HepG2 (cell line): Measurements from ENCODE around the gene FBXW8. TPM values are rescaled to one million over a fixed set of nuclear protein-coding genes. Genes with fewer than 3 reads are reported as not detected.

Experiments
- ATAC-seq: fragments of 200-7000 bp; cut with Tn5 transposase; 3 replicates; pipeline ENCODE4 v1.9.1; 2020; ENCODE audit warnings: mild to moderate bottlenecking, moderate library complexity
- BruUV-seq: library from RNA; stranded (reverse); fragments of 400-500 nt; replicated peaks from 2 replicates; lab custom pipeline; 2021; lab: Mats Ljungman, UMichigan
- CTCF ChIA-PET: fragments of 300-600 bp; formaldehyde crosslinking; extraction: SDS; loops from one replicate; lab custom pipeline; 2021; ENCODE audit warnings: low total read pairs, inconsistent platforms, low intra/inter-chr PET ratio; lab: Yijun Ruan, JAX
- POLR2A ChIA-PET: fragments of 350-600 bp; sonication (Branson Sonifier 250); formaldehyde crosslinking; loops from one replicate; lab custom pipeline; 2020; ENCODE audit warnings: antibody characterized with exemption, inconsistent platforms; lab: Yijun Ruan, JAX
- DNase-seq: peaks from one replicate; pipeline ENCODE4 v3.0.0-alpha.2; 2015; ENCODE audit warnings: low spot score
- FAIRE-seq: peaks from 3 replicates; lab custom pipeline; 2011; peaks lifted over from hg19 to GRCh38; lab: Jason Lieb, UNC
- H2AFZ ChIP-seq: one replicate; pipeline ENCODE4 v1.6.1; 2011; ENCODE audit warnings: low read length, inconsistent platforms
- H3K27ac ChIP-seq: fragments of 300-600 bp; 3 replicates; pipeline ENCODE4 v1.8.0; 2011; ENCODE audit warnings: mixed run types, mild to moderate bottlenecking, mixed read lengths, low read length, inconsistent platforms; ENCODE audit not compliant: insufficient read depth; ENCODE audit errors: extremely low read length
- H3K27me3 ChIP-seq, 2 experiments: fragments of 200-600 bp in 1 of 2; 2 replicates in 1 of 2; 3 replicates in 1 of 2; pipeline versions ENCODE4 v1.6.0 to v1.8.0; 2011; ENCODE audit warnings: low read length in 2 of 2, mild to moderate bottlenecking in 2 of 2, moderate library complexity in 2 of 2, inconsistent platforms in 1 of 2; ENCODE audit not compliant: insufficient read depth in 2 of 2, control insufficient read depth in 1 of 2
- H3K36me3 ChIP-seq, 2 experiments: fragments of 200-600 bp in 1 of 2; replicated peaks in 1 of 2; 2 replicates in 1 of 2; 3 replicates in 1 of 2; pipeline versions ENCODE4 v1.5.1 to v1.8.0; 2011; ENCODE audit warnings: low read length in 2 of 2, inconsistent platforms in 1 of 2; ENCODE audit not compliant: insufficient read depth in 2 of 2, control insufficient read depth in 1 of 2
- H3K4me1 ChIP-seq: 2 replicates; pipeline ENCODE4 v1.5.1; 2012; ENCODE audit warnings: low read length, inconsistent platforms; ENCODE audit not compliant: insufficient read depth
- H3K4me2 ChIP-seq: 2 replicates; pipeline ENCODE4 v1.6.0; 2011; ENCODE audit warnings: low read depth, low read length, inconsistent platforms
- H3K4me3 ChIP-seq, 3 experiments: fragments of 200-600 bp in 1 of 3; sonication (generic), shearing (Covaris generic) in 1 of 3; replicated peaks in 1 of 3; 2 replicates each; pipeline ENCODE4 v1.5.1; 2011 to 2016; ENCODE audit warnings: low read length in 3 of 3, inconsistent platforms in 2 of 3, low read depth in 2 of 3, mild to moderate bottlenecking in 2 of 3, control low read depth in 1 of 3, mixed read lengths in 1 of 3; ENCODE audit not compliant: insufficient read depth in 1 of 3
- H3K79me2 ChIP-seq: one replicate; pipeline ENCODE4 v1.6.1; 2011; ENCODE audit warnings: low read length, inconsistent platforms; ENCODE audit not compliant: insufficient read depth
- H3K9ac ChIP-seq: 2 replicates; pipeline ENCODE4 v1.6.0; 2011; ENCODE audit warnings: mild to moderate bottlenecking, low read depth, low read length, inconsistent platforms; ENCODE audit not compliant: insufficient read depth
- H3K9me3 ChIP-seq: 2 replicates; pipeline ENCODE4 v1.5.1; 2012; ENCODE audit warnings: mild to moderate bottlenecking, low read length
- H4K20me1 ChIP-seq: 2 replicates; pipeline ENCODE4 v1.6.0; 2011; ENCODE audit warnings: inconsistent platforms, mild to moderate bottlenecking, low read length, moderate library complexity; ENCODE audit not compliant: insufficient read depth
- AHR ChIP-seq: IDR thresholded peaks from 2 replicates; pipeline ENCODE4 v1.6.1; 2018; ENCODE audit warnings: missing genetic modification reagents, missing compliant biosample characterization
- ATF1 ChIP-seq: IDR thresholded peaks from 2 replicates; pipeline ENCODE4 v1.6.1; 2016; ENCODE audit warnings: mild to moderate bottlenecking, control low read depth
- FOXC1 ChIP-seq: sonication (generic); formaldehyde crosslinking; IDR thresholded peaks from 2 replicates; pipeline ENCODE4 v1.8.0; 2022; ENCODE audit warnings: mild to moderate bottlenecking, missing genetic modification reagents, borderline replicate concordance
- TMF1 ChIP-seq: sonication (generic); formaldehyde crosslinking; IDR thresholded peaks from 2 replicates; pipeline ENCODE4 v1.8.1; 2022; ENCODE audit warnings: low read depth, missing genetic modification reagents
- U2AF1 ChIP-seq: fragments of 200-400 bp; formaldehyde crosslinking; optimal IDR thresholded peaks from 2 replicates; pipeline ENCODE3; 2017; ENCODE audit warnings: mild to moderate bottlenecking, low read depth, low read length
- ZSCAN31 ChIP-seq: sonication (generic); formaldehyde crosslinking; IDR thresholded peaks from 2 replicates; pipeline ENCODE4 v1.5.0; 2020; ENCODE audit warnings: low read depth, mild to moderate bottlenecking, missing genetic modification reagents
- WGBS: methylation state at CpG from one replicate; pipeline ENCODE4 v1.1.6; 2017; ENCODE audit warnings: low lambda C conversion rate; 5-methylcytosine and 5-hydroxymethylcytosine counted together
- in situ Hi-C: cut with HindIII; loops from 2 replicates; pipeline ENCODE4 v1.10.0; 2017; ENCODE audit warnings: low pct_unique_long_range_greater_than_20kb; ENCODE audit not compliant: extremely low pct_ligation_motif_present
- intact Hi-C: fragments of 100-400 bp; cut with micrococcal nuclease; formaldehyde crosslinking; loops from one replicate; pipeline ENCODE4 v1.10.0; 2022; ENCODE audit not compliant: unreplicated experiment
- polyA plus RNA-seq, 8 experiments: library from polyadenylated mRNA; depleted of rRNA in 3 of 8; stranded (reverse) in 7 of 8; unstranded in 1 of 8; fragments of >200 nt; fragmentation: Illumina TruSeq in 4 of 8; extraction: Trizol in 4 of 8; gene quantifications; 2 replicates each; pipeline versions ENCODE4 v1.2.1 to v1.2.3, GENCODE V29; 2011 to 2016; ENCODE audit warnings: low read depth in 4 of 8, missing spikeins in 1 of 8, mixed read lengths in 1 of 8; ENCODE audit not compliant: insufficient read depth in 1 of 8
- total RNA-seq, 5 experiments: library from RNA; depleted of rRNA; stranded (reverse); fragments of >200 nt; fragmentation: Illumina TruSeq; extraction: Trizol; gene quantifications; 2 replicates each; pipeline ENCODE4 v1.2.3, GENCODE V29; 2016; ENCODE audit warnings: low read depth in 1 of 5
- TF ChIP-seq, protein P1 (sequence below): IDR thresholded peaks from 2 replicates; pipeline ENCODE4 v1.6.1; 2016
- TF ChIP-seq, protein P2 (sequence below): sonication (generic); formaldehyde crosslinking; IDR thresholded peaks from 2 replicates; pipeline ENCODE4 v1.4.0; 2020; ENCODE audit warnings: mild to moderate bottlenecking, missing genetic modification reagents

The FBXW8 gene
- total and polyA plus RNA-seq, 2 of the 13 experiments (the other 11 are each of a cell fraction or from before 2014, with no cell fraction given), result 5.1 to 5.9 TPM

DNA sequence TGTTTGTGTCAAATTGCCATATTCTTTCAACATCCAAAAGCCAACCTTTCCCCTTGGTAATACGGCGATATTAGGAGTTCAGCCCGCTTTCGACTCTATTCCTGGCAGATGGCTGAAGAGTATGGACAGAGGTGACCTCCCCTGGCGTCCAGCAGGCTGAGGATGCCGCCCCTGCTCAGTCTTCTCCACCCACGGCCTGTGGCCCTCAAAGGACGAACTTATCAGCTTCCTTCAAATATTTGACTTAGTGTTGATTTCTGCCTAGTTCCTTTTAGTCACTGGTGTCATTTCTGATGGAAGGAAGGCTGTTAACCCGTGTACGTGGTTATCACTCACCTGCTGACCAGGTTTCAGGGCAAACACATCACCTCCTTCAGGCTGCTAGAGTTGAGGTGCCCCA is 123.5 kb downstream of the FBXW8 start:
- ATAC-seq (no peak), FAIRE-seq (no peak), DNase-seq (no peak)
- intact Hi-C loops, result no loop called here
- no peaks in the 10 kb centered on the region for H4K20me1 ChIP-seq
- peaks cover 5 to 40% of the 10 kb centered on the region in 2 experiments for H3K36me3 ChIP-seq
- TF ChIP-seq, protein P1, sequence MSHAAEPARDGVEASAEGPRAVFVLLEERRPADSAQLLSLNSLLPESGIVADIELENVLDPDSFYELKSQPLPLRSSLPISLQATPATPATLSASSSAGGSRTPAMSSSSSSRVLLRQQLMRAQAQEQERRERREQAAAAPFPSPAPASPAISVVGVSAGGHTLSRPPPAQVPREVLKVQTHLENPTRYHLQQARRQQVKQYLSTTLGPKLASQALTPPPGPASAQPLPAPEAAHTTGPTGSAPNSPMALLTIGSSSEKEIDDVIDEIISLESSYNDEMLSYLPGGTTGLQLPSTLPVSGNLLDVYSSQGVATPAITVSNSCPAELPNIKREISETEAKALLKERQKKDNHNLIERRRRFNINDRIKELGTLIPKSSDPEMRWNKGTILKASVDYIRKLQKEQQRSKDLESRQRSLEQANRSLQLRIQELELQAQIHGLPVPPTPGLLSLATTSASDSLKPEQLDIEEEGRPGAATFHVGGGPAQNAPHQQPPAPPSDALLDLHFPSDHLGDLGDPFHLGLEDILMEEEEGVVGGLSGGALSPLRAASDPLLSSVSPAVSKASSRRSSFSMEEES (CRISPR knock-in tag), result no peak
- TF ChIP-seq, protein P2, sequence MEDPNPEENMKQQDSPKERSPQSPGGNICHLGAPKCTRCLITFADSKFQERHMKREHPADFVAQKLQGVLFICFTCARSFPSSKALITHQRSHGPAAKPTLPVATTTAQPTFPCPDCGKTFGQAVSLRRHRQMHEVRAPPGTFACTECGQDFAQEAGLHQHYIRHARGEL (CRISPR knock-in tag), result no peak
- TF ChIP-seq U2AF1 (no peak), ZSCAN31 (no peak), FOXC1 (no peak), ATF1 (CRISPR knock-in tag) (no peak), TMF1 (CRISPR knock-in tag) (no peak), AHR (CRISPR knock-in tag) (no peak)
- no peak overlapping the region for H2AFZ ChIP-seq
- H3K27me3 ChIP-seq, result no peaks in the 10 kb centered on the region
- no peak overlapping the region for H3K27ac ChIP-seq
- CTCF ChIA-PET, result no interaction called here
- H3K9me3 ChIP-seq, result no peaks in the 10 kb centered on the region
- BruUV-seq, result no TSS peak
- H3K4me3 ChIP-seq, result no peak overlapping the region
- H3K4me1 ChIP-seq, result 0 out of 2 replicates have a peak, but pooled peaks cover 5% of the 10 kb centered on the region
- H3K9ac ChIP-seq, result no peak overlapping the region
- POLR2A ChIA-PET, result interaction anchor here (0.9 kb wide), 1 partner anchor 11 kb away, joined by 3 read pairs; no protein-coding TSS in a partner anchor
- WGBS, result 93% methylated on average over 10 of the region's 10 CpGs
- H3K79me2 ChIP-seq, result no peaks in the 10 kb centered on the region
- in situ Hi-C loops, result no loop called here
- H3K4me2 ChIP-seq, result no peak overlapping the region
